Superior temporal gyrus (tissue), 1 donor: ENCODE measurements around the gene FNBP1.

Experiments
- DNase-seq: peaks from one replicate; pipeline ENCODE4 v3.0.0-alpha.2; 2016; ENCODE audit errors: extremely low spot score

The FNBP1 gene

GRCh38 chr9:129858167-129858962, 184.6 kb downstream of the FNBP1 start:
- no peak for DNase-seq

GRCh38 chr9:129857207-129857606, 185.8 kb downstream of the FNBP1 start:
- no peak for DNase-seq

GRCh38 chr9:129854588-129855110, 188.3 kb downstream of the FNBP1 start:
- no peak for DNase-seq

GRCh38 chr9:129853614-129854013, 189.4 kb downstream of the FNBP1 start:
- DNase-seq, result no peak

- DNase-seq, result no peak
Measured at GRCh38 chr9:129852579-129852978, 190.4 kb downstream of the FNBP1 start.

- DNase-seq, result no peak
Measured at GRCh38 chr9:129851821-129852220, 191.2 kb downstream of the FNBP1 start.

- DNase-seq, result no peak
Measured at GRCh38 chr9:129850821-129851550, 192.0 kb downstream of the FNBP1 start.

GRCh38 chr9:129849901-129850300, 193.1 kb downstream of the FNBP1 start:
- no peak for DNase-seq

- no peak for DNase-seq
Measured at GRCh38 chr9:129848712-129849441, 194.1 kb downstream of the FNBP1 start.

- no peak for DNase-seq
Measured at GRCh38 chr9:129845373-129845772, 197.6 kb downstream of the FNBP1 start.

GRCh38 chr9:129841071-129841470, 201.9 kb downstream of the FNBP1 start:
- DNase-seq, result no peak

GRCh38 chr9:129840034-129840433, 203.0 kb downstream of the FNBP1 start:
- DNase-seq, result no peak

GRCh38 chr9:129839324-129840023, 203.5 kb downstream of the FNBP1 start:
- DNase-seq, result no peak

- DNase-seq, result no peak
Measured at GRCh38 chr9:129838707-129839259, 204.2 kb downstream of the FNBP1 start.
